NCI-H2196 treated with DMSO at 0.1 percent for 48 hours (cell line): ENCODE results near the gene CCNB2.
A peak's percentile ranks its signal among the peaks of the same experiment; 100 is the strongest.

Source experiments
- DNase-seq: peaks from one replicate; lab custom pipeline; 2025; ENCODE audit not compliant: unreplicated experiment; lab: John Stamatoyannopoulos, UW

Gene CCNB2

DNA sequence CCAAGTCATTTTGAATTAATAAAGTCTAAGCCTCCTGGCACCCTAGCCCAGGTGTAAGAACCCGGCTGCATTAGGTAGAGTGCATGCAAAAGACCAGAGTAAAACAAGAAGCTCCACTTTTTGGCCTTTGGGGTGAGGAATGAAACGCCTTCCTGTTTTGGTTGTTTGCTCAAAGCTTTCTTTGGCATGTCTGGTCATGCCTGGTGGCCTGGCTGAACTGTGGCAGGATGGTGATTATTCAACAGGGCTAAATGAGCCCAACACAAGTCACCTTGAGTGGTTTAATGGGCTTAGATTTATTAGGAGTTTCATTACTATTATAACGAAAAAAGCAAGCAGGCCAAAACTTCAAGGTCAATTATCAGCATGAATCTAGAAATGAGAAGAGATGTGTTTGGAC is 60.8 kb downstream of the CCNB2 start:
- DNase-seq, result no peak

DNA sequence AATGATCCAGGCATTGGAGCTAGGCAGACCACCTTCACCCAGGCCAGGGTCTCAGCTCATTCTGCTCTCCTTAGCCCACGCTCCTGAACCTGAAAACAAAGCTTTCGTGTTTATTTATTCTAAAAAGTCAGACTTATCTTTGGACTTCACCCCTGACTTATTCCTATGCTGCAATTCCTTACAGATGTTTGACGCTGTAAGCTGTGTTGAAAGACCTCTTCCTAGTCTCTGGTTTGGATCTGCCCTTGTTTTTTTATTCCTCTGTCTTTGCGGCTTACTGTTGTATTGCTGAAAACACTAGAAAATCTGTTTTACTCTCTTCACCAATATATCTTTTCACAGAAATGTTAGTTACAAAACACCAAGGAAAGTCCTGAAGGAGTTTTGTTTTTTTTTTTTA is 61.2 kb downstream of the CCNB2 start:
- no peak for DNase-seq

DNA sequence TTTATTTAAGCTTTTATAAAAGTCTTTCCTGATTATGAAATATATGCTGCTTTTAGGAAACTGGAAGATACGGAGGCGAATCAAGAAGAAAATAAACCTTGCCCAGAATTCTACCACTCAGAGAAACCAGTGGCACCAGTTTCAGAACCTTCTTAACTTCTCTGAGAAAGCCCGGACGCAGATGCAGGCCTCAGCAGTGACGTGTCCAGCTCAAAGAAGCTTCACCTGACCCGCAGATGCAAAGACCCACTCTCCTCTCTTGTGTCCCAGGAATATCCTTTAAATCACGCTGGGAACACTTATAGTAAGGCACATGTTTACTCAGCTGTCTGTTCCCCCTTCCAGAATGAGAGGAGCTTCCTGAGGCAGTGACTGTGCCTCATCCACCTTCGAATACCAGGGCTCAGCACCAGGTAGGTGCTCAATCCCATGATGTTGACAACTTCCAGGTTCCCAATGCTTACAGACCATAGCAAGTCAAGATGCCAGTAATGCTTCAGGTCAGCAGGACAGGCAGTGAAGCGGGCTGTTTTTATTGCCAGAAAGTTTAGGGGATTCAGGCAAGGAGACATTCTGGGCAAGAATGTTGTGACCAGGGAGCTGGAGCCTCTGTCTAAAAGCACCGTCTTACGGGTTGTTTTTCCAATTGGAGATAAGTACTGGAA is 61.8 kb downstream of the CCNB2 start:
- no peak for DNase-seq

DNA sequence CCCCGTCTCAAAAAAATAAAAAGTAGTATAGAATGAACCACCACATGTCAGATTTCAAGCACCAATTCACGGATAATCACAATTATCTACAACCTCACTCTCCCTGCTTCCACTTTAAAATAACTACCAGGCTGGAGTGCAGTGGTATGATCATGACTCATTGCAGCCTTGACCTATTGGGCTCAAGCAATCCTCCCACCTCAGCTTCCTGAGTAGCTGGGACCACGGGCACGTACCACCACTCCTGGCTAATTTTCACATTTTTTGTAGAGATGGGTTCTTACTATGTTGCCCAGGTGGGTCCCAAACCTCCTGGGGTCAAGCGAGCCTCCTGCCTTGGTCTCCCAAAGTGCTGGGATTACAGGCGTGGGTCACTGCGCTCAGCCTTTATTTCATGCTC is 63.6 kb downstream of the CCNB2 start:
- no peak for DNase-seq

DNA sequence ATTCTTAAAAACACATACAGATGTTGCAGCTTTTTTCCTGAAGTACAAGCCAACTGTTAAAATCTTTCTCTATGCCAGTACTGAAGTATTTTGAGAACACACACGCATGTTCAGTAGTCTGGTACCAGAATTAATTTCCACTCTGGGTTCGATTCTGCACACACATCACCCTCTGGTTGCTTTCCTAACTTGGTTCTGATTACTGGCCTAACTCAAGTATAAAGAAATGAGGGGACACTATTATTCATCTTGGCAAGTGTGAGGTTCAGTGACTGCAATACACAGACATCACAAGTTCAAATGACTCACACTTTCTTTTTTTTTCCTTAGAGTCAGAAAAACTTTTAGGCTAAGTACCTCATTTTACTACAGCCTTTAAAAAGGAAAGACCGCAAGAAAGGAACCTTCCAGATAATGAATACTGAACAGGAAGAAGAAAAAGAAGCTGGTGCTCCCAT is 64.3 kb downstream of the CCNB2 start:
- DNase-seq, result no peak

DNA sequence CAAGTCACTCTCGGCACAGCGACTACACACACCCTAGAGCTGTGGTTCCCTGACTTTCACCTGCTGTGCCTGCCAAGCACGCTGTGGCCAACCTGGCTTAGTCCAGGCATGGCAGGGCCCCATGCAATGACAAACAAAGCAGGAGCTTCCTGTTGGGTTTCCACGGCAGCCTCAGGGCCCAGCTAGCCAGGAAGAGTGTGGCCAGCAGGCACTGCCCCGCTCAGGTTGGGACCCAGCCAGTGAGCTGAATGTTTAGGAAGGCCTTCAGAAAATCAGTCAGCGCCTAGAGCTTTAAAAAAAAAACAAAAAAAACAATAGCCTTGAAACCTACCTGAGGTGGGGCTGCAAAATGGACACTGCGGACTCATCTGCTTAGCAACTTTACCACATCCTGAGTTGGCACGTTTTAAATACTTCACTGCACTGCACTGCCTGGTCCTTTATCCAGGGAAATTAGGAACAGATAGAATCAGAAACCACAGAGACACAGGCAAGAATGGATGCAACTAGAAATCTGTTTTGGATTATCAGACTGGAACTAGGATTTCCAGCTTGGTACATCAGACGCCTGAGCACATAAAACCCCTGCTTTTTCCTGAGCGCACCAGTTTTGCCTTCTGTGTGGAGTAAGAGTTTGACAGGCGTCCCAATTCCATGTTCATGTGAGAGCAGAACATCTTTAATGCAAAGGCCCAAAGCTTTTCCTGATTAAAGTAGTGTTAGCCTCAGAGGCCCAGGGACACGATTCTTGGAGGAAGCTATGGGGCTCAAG is 65.5 kb downstream of the CCNB2 start:
- DNase-seq, result peak; percentile 14

DNA sequence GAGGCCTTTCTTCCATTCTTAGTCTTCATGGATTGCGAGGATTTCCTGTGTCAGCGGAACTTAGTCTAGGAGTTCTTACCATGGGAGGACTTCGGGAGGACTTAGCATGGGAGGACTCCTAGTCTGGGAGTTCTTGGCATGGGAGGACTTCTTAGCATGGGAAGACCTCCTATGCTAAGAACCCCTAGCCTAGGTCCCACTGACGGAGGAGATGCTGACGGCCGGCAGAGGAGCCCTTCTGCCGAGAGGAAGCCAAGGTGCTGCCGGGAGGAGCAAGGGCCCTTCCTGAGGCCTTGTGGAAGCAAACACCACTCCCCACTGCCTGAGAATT is 66.1 kb downstream of the CCNB2 start:
- no peak for DNase-seq

DNA sequence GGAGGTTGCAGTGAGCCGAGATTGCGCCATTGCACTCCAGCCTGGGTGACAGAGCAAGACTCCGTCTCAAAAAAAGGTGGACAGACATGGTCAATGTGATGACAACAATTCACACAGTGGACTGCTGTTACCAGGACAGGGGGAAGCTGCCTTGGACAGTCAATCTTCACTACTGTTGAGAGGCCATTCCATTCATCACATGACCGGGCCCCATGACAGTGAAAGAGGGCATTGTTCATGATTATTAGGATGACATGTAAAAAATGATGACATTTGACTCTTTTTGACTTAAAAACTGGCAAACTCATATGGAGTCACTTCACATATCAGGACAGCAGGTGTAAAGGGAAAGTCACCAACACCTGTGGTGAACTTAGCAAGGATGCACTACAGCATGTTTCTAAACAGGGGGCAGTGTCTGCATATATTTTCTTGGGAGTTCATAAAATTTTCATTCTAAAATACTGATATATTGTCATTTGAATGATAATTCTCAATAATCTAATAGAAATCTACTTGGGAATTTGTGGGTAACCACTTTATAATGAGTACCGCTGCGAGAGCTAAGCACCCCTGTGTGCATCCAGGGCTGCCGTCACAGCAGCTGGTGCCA is 67.4 kb downstream of the CCNB2 start:
- no peak for DNase-seq

DNA sequence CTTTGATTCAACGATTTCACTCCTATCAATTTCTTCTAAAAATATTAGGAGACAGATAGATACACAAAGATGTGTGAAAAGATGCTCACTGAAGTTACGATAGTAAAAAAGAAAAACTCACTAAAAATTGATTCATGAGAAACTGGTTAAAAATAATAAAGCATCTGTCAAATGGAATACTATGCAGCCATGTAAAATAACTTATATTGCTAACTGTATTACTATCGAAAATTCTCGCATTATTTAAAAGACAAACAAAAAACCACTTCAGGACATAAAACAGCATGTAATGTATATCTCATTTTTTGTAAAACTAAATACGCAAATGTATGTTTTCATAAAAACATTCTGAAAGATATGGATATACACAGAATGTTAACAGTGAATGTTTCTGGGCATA is 68.2 kb downstream of the CCNB2 start:
- DNase-seq, result no peak

DNA sequence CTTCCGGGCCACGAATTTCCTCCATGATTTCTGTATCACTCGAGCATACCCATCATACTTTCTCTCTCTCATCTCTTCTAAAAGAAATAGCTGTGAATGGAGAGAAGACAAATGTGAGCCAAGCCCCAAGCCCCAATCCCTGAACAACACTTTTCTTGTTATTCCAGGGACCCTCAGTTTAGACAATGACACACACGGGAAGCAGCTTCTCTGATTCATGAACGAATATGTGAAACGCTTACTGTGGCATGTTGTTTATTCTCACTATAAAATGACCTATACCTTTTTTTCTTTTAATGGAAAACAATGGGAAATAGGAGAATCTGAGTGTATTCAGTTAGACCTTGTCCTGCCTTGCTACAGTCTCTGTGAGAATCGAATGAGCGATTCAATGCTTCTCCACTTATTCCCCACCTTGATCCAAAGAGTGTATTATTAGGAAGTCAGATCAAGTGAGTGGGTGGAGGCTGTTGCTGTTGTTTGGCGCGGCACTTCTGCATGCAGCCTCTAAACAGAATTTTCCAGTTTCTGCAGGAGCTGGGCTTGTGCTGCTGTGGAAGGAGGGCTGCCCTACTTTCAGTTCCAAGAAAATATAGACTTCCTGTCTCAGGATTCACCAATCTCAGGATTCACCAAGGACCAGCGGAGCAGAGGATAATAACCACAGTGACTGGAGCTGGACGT is 69.3 kb downstream of the CCNB2 start:
- no peak for DNase-seq
